ENCODE results near the gene PCDHGA3. TPM values are rescaled to one million over a fixed set of nuclear protein-coding genes. Genes with fewer than 3 reads are reported as not detected.

The PCDHGA3 gene
- polyA plus RNA-seq, 2 of the 4 experiments (the other 2 are of a cell fraction) = not detected

GRCh38 chr5:141354900-141355469 lies 11.4 kb downstream of the PCDHGA3 start, which contains the start of gene PCDHGA4:
PCDHGA4 (plus strand) TSS chr5:141355021; CDS start chr5:141355108, 87 bp downstream.
- DNase-seq (ENCODE audit: low read depth in 1 of 2, low spot score in 1 of 2) (no peak), ATAC-seq (no peak), FAIRE-seq (no peak)
- Histone ChIP-seq H3K4me2 (no peak within 1 kb of the TSS), H3K9me3 (peaks cover 52% of the 10 kb centered on the region), H3K4me1 (no peaks in the 10 kb centered on the region), H3K27ac (no peak within 1 kb of the TSS), H3K4me3 (no peak within 1 kb of the TSS)
- 54% methylated on average over 23 of the region's 29 CpGs for WGBS (ENCODE audit: missing lambda C conversion rate)
- TF ChIP-seq MYC (IDR thresholded peaks at IDR 0.05; ENCODE audit: borderline replicate concordance, low read length) (no peak), FOSB (CRISPR knock-in tag; IDR thresholded peaks at IDR 0.05) (no peak), TP53 (CRISPR knock-in tag; IDR thresholded peaks at IDR 0.05) (no peak), E2F6 (IDR thresholded peaks at IDR 0.05; ENCODE audit: borderline replicate concordance, low read depth) (no peak), RARB (CRISPR knock-in tag; IDR thresholded peaks at IDR 0.05) (no peak), TFCP2L1 (CRISPR knock-in tag; IDR thresholded peaks at IDR 0.05) (no peak), BHLHE40 (IDR thresholded peaks at IDR 0.05; ENCODE audit: low read depth, low read length) (no peak), NPAS2 (CRISPR knock-in tag; IDR thresholded peaks at IDR 0.05; ENCODE audit: borderline replicate concordance) (no peak), HOXB13 (CRISPR knock-in tag; IDR thresholded peaks at IDR 0.05; ENCODE audit: low read depth) (no peak), EHF (CRISPR knock-in tag; IDR thresholded peaks at IDR 0.05) (no peak), NFE2L2 (conservative IDR thresholded peaks at IDR 0.05; ENCODE audit: low read length) (no peak), ESRRA (IDR thresholded peaks at IDR 0.05; ENCODE audit: borderline replicate concordance, low read length) (no peak), REST (IDR thresholded peaks at IDR 0.05) (no peak)
- TF ChIP-seq, protein P1, sequence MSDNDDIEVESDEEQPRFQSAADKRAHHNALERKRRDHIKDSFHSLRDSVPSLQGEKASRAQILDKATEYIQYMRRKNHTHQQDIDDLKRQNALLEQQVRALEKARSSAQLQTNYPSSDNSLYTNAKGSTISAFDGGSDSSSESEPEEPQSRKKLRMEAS (IDR thresholded peaks at IDR 0.05) = no peak
- TF ChIP-seq, protein P2, sequence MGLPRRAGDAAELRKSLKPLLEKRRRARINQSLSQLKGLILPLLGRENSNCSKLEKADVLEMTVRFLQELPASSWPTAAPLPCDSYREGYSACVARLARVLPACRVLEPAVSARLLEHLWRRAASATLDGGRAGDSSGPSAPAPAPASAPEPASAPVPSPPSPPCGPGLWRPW (IDR thresholded peaks at IDR 0.05) = no peak
- POLR2A ChIA-PET = no interaction called here
- CTCF ChIA-PET = interaction anchor here (0.6 to 3.0 kb wide), 5 partner anchors 9 to 212 kb away, joined by 3 to 13 read pairs (median 4); partner anchors contain the start of gene PCDHGA5

DNA sequence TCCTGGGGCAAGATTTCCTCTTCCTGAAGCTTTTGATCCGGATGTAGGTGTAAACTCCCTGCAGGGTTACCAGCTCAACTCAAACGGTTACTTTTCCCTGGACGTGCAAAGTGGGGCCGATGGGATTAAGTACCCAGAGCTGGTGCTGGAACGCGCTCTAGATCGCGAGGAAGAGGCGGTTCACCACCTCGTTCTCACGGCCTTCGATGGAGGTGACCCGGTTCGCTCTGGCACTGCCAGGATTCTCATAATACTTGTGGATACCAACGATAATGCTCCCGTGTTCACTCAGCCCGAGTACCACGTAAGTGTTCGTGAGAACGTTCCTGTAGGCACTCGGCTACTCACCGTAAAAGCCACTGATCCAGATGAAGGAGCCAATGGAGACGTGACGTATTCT lies 12.0 kb downstream of the PCDHGA3 start:
- WGBS (ENCODE audit: missing lambda C conversion rate) = 74% methylated on average over 24 of the region's 24 CpGs
- no peak overlapping the region for H3K4me2 ChIP-seq

More for the DNA sequence above, 12.0 kb downstream of the PCDHGA3 start:
- CTCF ChIA-PET = interaction anchor here (1.3 to 3.0 kb wide), 4 partner anchors 9 to 212 kb away, joined by 3 to 13 read pairs (median 4); partner anchors contain the start of gene PCDHGA5
- FAIRE-seq (no peak), ATAC-seq (no peak), DNase-seq (ENCODE audit: low read depth in 1 of 2, low spot score in 1 of 2) (no peak)
- H3K9me3 ChIP-seq = peaks cover 58% of the 10 kb centered on the region
- H3K4me3 ChIP-seq = no peak overlapping the region
- TF ChIP-seq E2F6 (IDR thresholded peaks at IDR 0.05; ENCODE audit: borderline replicate concordance, low read depth) (no peak), HEYL (CRISPR knock-in tag; IDR thresholded peaks at IDR 0.05) (no peak), CHD2 (IDR thresholded peaks at IDR 0.05; ENCODE audit: low read length, partially characterized antibody) (no peak), EP300 (IDR thresholded peaks at IDR 0.05) (no peak), JUN (IDR thresholded peaks at IDR 0.05) (no peak), MAFK (IDR thresholded peaks at IDR 0.05; ENCODE audit: partially characterized antibody) (no peak), ESRRA (IDR thresholded peaks at IDR 0.05; ENCODE audit: borderline replicate concordance, low read length) (no peak), KDM5A (IDR thresholded peaks at IDR 0.05) (no peak), POLR2AphosphoS2 (conservative IDR thresholded peaks at IDR 0.05; ENCODE audit: low read length) (no peak), SMC3 (IDR thresholded peaks at IDR 0.05) (no peak)
- H3K27ac ChIP-seq = no peak overlapping the region
- POLR2A ChIA-PET = no interaction called here
- no peaks in the 10 kb centered on the region for H3K4me1 ChIP-seq

Data from A549 (cell line).